Hypothalamus (tissue), 51 donors: ENCODE measurements around the gene GALNT2.

Experiments used
- DNase-seq, 51 donors: peaks; one replicate each; lab custom pipeline; 2025; lab: John Stamatoyannopoulos, UW

GALNT2 gene

GRCh38 chr1:230066466-230067404 lies at the start of gene GALNT2:
GALNT2 (plus strand) TSS chr1:230067238; CDS start chr1:230067281, 43 bp downstream.
- DNase-seq, result peak in 49 of 51 donors; percentile 29 to 92 (median 83)

GRCh38 chr1:230020451-230020850 lies 46.6 kb upstream of the GALNT2 start:
- no peak for DNase-seq

GRCh38 chr1:230022666-230023380 lies 44.2 kb upstream of the GALNT2 start:
- no peak for DNase-seq

GRCh38 chr1:230025686-230026085 lies 41.4 kb upstream of the GALNT2 start:
- DNase-seq, result no peak

- DNase-seq, result no peak
These were observed 40.9 kb upstream of the GALNT2 start for GRCh38 chr1:230026139-230026538.

- DNase-seq, result no peak
These were observed 40.5 kb upstream of the GALNT2 start for GRCh38 chr1:230026572-230026971.

GRCh38 chr1:230028602-230029223 lies 38.3 kb upstream of the GALNT2 start:
- DNase-seq, result no peak

- DNase-seq, result no peak
These were observed 37.6 kb upstream of the GALNT2 start for GRCh38 chr1:230029244-230029941.

- no peak for DNase-seq
These were observed 36.8 kb upstream of the GALNT2 start for GRCh38 chr1:230030122-230030821.

GRCh38 chr1:230031131-230031530 lies 35.9 kb upstream of the GALNT2 start:
- no peak for DNase-seq

- no peak for DNase-seq
These were observed 34.3 kb upstream of the GALNT2 start for GRCh38 chr1:230032516-230033281.

- no peak for DNase-seq
These were observed 29.8 kb upstream of the GALNT2 start for GRCh38 chr1:230037261-230037660.

- DNase-seq, result no peak
These were observed 26.6 kb upstream of the GALNT2 start for GRCh38 chr1:230040440-230040839.

- no peak for DNase-seq
These were observed 24.0 kb upstream of the GALNT2 start for GRCh38 chr1:230043081-230043480.

GRCh38 chr1:230044729-230045128 lies 22.3 kb upstream of the GALNT2 start:
- no peak for DNase-seq

- no peak for DNase-seq
These were observed 19.7 kb upstream of the GALNT2 start for GRCh38 chr1:230047114-230047865.

- DNase-seq, result no peak
These were observed 18.7 kb upstream of the GALNT2 start for GRCh38 chr1:230048322-230048721.

- no peak for DNase-seq
These were observed 18.1 kb upstream of the GALNT2 start for GRCh38 chr1:230048922-230049321.

GRCh38 chr1:230049731-230050130 lies 17.3 kb upstream of the GALNT2 start:
- DNase-seq, result no peak
